Lung microvascular endothelial cell (primary cell): ENCODE measurements around the gene AFDN. TPM values are rescaled to one million over a fixed set of nuclear protein-coding genes. Genes with fewer than 3 reads are reported as not detected.
A peak's percentile ranks its signal among the peaks of the same experiment; 100 is the strongest.

Experiments used
- DNase-seq, 2 donors: peaks; one replicate each; pipeline versions ENCODE4 v3.0.0 to v3.0.0-alpha.2; 2010; ENCODE audit warnings: low read depth in 2 of 2
- total RNA-seq: library from RNA; depleted of rRNA; stranded (reverse); fragments of >200 nt; gene quantifications from 2 replicates; pipeline ENCODE4 v1.2.1, GENCODE V29; 2014

AFDN gene
- total RNA-seq, 1 donor from 2014 or later, result 137 TPM

DNA sequence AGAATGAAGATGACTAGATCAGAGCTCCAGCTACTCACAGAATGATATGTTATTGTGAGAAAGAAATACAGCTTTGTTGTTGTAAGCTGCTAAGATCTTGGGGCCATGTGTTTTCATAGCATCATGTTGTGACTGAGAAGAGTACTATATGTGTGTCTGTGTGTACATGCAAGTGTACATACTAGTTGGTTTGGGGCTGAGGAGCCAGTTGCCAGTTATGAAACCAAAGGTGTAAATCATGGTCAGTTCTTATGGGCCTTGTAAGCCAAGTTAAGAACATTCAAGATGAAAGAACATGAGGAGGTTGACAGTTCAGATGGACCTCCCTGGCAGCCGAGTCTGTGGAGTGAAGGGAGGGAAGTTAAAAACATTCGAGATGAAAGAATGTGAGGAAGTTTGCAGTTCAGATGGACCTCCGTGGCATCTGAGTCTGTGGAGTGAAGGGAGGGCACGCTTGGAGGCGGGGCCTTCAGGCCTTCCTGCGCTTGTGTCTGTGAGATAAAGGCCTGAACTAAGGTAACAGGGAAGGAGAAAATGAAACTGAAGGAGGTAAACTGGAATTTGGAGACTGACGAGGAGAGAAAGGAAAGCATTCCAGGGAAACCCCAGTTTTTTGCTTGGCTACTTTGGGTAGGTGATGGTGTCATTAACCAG, 13.9 kb downstream of the AFDN start:
- no peak for DNase-seq

DNA sequence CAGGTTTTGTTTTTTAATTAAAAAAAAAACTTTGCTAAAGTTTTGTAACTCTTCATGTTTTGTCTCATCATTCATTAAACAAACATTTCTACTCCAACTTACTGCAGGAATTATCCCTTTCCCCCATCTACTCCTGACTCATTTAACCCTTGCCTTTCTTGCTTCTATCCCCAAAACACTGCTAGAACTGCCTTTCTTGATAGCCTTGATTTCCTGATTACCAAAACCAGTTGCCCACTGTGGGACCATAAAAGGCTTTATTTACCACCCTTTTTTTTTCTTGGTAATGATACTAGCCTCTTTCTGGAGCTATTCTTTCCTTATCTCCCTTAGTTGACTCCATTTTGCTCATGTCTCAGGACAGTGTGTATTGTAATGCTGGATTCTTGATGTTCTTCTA, 15.3 kb downstream of the AFDN start:
- no peak for DNase-seq

GRCh38 chr6:167842457-167842856, 15.7 kb downstream of the AFDN start:
- no peak for DNase-seq

- no peak for DNase-seq
Measured at GRCh38 chr6:167843023-167843422, 16.3 kb downstream of the AFDN start.

DNA sequence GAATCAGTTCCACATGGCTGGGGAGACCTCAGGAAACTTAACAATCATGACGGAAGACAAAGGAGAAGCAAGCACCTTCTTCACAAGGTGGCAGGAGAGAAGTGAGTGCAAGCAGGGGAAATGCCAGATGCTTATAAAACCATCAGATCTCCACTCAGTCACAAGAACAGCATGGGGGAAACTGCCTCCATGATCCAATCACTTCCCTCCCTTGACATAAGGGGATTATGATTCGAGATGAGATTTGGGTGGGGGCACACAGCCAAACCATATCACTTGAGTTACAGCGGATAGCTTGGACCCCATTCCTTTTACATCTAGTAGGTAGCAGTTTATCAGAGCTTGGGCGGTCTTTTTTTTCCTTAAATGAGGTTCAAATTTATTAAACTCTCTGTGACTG, 19.1 kb downstream of the AFDN start:
- DNase-seq, result no peak

DNA sequence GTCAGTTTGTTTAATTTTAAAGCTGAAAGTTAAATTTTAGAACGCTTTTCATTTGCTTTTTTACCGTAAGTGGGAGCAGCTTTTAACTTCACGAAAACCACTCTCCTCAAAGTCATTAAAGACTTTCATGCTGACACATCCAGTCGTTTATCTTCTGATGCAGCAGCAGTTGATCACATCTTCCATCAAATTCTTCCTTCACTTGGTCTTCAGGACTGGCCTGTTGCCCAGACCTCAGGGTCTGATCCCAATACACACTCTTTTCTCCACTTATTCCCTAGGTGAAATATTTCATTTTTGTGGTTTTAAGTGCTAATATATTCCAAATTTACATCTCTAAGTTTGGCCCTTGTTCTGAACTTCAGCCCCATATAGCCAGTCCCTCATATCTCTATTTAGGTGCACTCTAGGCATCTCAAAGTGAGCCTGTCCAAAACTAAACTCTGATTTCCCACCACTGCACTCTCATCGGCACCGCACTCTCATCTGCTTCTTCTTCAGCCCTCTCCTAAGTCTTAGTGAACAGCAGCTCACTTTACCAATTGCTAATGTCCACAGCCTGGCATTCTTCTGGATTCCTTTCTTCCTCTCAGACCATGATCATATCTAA, 20.4 kb downstream of the AFDN start:
- DNase-seq, result no peak

DNA sequence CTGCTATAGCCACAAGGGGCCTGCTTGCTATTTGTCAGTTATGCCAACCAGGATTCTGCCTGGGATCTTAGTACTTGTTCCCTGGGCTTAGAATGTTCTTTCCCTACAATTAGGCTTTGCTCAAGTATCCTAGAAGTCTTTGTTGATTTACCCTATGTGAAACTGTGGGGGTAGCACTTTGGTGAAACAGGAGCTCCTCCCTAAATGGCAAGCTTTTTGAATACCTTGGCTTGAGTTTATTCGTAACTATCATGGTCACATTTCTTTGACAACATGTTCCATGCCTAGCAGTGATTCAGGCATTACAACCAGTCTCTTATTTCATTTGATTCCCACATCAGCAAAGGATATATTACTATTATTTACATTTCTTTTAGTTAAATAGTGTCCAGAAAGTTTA, 21.2 kb downstream of the AFDN start:
- no peak for DNase-seq

DNA sequence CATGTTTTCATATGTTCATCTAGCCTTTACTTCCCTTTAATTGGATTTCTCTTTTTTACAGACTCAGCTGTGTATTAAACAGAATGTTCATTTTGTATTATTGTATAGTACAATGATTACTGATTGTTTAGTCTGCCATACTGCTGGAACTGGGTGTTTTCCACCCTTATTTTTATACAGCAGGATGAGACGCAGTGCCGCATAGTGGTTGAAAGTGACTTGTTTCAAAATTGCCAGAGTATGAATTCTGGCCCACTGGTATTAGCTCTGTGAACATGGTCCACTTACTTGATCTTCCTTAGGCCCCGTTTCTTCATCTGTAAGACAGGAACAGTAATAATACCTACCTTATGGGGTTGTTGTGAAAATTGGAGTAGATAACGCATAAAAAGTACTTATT, 22.1 kb downstream of the AFDN start:
- DNase-seq, result no peak

DNA sequence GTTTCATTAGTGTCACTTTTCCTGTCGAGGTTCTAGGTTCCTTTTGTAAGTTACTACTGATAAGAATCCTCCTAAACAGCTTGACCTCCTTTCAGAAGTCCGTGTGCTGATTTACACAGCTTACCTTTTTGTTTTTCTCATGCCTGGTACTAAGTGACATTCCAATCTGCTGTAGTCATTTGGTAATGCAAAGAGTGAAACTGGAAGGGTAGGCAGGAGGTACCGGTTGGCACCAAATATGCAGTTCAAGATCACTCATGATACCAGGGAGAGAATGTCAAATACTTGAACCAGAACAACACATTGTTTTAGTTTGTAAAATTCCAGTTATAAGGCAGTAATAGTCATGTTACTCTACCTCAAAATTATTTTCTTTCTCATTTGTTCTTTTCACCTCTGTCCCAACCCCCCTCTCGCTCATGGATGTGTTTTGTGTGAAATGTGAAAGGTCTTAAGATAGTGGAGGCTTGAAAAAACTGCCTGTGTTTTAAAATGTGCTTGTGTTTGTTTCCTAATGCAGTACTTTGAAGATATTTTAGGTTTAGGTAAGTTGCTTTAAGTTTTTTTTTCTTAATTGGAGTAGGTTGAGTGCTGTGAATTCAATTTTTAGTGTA, 23.2 kb downstream of the AFDN start:
- DNase-seq, result peak; percentile 24 to 45

DNA sequence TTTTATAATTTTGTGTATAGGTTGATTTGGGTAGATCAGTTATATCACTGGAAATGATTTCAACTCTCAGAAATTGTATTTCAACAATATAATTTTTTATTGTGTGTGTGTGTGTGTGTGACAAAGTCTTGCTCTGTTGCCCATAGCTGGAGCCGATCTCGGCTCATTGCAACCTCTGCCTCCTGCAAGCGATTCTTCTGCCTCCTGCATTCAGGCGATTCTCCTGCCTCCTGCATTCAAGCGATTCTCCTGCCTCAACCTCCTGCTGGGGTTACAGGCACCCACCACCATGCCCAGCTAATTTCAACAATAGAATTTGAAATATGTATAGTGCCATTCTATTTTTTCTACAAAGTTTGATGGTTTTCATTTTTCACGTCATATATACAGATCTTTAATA, 24.1 kb downstream of the AFDN start:
- no peak for DNase-seq

DNA sequence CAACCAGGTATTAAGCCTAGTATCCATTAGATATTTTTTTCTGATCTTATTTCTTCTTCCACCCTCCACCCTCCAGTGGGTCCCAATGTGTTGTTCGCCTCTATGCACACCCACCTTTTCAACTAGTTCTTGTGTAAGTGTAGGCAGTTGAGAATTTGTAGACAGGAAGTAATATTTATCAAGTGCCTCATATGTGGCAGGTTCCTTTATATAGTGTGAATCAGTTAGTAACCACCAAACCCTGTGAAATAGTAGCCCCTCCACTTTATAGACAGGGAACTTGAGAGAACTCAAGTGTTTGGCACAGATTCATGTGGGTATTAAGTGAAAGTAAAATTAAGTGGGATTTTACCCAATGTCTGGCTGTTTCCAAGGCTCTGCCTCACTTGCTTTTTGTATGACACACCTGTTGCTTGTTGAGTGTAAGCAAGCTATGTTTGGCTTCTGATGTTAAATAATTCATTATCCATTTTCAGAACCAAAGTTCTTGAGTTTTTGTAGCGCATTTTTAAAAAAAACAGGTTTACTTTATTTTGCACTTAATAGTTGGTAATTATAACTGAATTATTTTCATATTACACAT, 24.8 kb downstream of the AFDN start:
- no peak for DNase-seq

DNA sequence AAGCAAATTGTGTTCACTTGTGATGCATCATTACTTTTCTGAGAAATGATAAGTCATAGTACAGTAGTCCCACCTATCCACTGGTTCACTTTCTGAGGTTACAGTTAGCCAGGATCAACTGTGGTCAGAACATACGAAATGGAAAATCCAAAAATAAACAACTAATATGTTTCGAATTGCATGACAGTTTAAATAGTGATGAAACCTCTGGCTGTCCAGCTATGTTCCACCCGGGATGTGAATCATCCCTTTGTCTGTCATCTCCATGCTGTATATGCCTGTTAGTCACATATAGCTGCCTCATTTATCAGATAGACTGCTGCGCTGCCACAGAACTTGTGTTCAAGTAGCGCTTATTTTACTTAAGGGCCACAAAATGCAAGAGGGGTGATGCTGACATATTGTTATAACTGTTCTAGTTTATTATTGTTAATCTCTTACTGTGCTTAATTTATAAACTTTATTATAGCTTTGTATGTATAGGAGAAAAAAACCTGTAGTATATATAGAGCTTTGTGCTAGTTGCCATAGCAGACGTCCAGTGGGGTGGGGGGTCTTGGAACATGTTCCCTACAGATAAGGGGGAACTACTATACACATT, 29.2 kb downstream of the AFDN start:
- DNase-seq, result peak; percentile 88 to 89

DNA sequence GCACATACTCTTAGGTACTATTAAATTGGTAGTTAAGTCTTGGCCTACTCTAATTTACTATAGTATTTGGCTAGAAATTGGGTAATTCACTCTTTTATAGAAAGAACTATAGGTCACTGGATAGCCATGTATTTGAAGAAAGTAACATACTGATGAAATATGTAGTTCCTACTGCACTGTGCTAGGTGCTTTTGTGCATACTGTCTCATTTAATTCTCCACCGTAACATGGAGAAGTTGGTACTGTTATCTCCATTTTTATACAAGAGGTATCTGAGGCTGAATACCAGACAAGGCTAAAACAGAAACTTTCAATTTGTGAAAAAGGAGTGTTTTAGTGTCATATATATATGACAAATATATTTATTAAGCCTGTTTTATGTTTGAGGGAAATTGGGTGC, 29.8 kb downstream of the AFDN start:
- DNase-seq, result no peak

DNA sequence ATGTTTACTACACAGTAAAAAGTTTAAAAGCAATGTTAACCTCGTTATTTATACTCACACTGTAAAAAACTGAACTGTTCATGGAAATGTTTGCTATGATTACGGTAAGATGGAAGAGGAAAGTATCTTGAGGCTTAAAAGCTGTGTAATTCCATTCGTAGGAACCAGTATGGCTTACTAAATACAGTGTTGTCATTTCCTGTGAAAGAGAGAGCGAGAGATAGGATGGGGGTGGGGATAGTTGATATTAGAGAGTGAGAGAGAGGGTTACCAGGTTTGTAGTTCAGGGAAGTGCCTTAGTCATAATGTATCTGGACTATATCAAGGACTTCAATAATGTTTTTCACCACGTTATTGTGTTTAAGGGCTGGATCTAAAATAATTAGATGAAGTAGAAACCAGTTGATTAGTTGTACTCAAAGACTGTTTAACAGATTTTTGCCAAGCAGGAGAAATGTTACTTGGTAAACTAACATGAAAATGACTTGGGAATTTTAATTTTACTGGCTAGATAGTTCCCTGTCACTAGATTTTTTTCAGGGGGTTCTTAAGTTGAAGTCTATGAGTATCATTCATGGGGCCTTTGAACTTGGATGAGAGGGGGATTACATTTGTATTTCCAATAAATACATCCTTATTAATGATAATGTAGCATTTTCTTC, 30.4 kb downstream of the AFDN start:
- peak; percentile 47 to 82 for DNase-seq

DNA sequence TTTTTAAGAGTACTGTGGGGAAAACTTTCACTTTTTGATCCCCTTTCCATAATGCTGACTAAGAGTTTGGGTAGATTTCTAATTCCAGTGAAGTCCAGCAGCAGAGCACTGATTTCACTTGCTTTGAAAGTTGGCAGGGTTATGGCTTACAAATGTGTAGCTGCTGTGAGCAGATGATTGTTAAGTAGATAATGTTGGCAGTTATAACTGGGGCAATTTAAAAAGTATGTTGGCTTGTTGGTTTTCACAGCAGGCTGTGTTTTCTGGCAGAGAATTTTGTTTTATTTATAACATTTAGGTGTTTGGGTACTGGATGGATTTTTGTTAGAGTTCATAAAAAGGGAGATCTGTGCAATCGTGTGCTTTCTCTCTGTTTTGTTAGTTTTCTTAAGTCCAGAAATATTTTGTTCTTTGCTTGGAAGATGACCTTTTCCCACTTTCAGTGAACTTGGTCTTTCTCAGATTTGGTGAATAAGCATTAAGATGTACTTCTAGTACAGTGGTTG, 31.4 kb downstream of the AFDN start:
- DNase-seq, result peak; percentile 37 to 62

DNA sequence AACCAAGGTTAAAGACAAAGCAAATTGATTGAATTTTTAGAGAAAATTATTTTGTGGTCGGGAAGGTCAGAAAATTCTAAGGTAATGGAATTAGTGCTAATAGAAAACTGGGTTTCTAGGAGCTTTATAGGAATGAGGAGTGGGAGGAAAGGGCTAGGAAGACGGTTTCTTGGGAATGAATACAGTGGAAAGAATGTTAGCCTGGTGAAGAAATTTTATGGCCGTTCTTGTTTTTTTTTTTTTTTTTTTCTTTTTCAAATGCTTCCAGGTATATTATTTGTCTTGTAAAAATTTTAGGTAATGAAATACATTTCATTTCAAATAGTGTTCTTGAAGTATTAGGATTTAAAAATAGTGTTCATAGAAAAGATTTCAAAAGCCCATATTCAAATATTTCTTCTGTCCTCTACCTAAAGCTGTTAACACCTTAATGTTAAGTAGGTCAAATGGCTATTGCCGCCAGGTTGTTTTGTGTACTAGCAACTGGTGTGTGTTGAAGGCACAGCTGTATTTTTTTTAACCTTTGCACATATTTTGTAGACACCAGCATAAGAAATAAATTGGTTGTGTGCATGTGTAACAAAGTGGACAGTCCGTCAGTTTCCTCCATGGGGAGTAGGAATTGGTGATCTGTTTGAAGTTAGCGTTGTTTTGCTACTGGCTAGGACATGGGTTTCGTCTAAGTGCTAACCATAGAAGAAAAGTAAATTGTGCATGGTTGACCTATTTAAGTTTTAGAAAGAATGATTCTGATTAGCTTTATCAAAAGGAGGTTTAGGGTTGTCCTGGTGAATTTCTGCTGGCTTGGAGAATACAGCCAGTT, 32.3 kb downstream of the AFDN start:
- DNase-seq, result no peak

DNA sequence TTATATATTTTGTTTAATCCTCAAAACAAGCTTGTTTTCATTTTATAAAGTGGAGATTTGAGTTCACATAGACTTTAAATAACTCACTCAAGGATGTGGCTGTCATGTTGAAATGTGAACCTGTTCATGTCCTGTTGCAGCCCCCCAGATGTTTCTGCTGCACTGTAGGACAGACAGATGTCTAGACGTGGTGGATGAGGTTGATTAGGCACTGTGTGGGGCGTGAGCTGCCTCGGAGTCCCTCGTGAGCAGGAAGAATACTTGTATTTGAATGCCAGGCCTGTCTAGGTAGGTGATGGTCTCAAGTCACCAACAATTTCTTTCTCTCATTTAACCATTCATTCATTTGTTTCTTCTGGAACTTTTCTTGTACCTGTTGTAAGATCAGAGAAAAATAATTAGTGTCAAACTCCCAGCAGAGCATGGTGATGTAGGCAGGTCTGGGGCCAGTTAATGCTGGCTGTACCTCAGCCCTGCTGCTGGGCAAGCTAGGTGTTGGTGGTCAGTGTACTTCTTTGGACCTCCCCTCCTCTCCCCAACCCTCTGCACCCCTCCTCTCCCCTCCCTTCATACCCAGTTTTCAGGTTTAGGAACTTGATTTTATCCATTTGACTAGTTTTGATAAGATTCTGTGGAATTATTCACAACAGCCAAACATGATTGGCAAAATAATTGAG, 34.0 kb downstream of the AFDN start:
- no peak for DNase-seq

- no peak for DNase-seq
Measured at GRCh38 chr6:167861424-167861823, 34.7 kb downstream of the AFDN start.

DNA sequence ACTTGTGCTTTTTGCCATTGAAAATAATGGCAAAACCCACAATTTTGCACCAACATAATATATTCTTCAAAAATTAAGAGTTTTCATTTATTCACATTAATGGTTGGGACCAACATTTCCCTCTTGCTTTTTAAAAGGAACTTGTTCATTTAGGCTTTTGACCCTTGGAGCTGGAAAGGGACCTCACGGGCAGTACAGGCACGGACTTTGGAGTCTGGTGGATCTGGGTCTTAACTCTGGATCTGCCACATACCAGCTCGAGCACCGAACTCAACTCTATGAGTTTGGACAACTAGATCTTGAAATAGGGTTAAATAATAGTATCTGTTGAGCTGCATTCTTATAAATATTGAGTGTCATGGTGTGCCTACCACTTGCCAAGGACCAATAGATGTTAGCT, 37.2 kb downstream of the AFDN start:
- no peak for DNase-seq

GRCh38 chr6:167866642-167867041, 39.9 kb downstream of the AFDN start:
- no peak for DNase-seq
